MM.1S (cell line): ENCODE measurements around the gene SMOC2.

Source experiments
- DNase-seq: peaks from one replicate; pipeline ENCODE4 v3.0.0-alpha.2; 2015
- H2AFZ ChIP-seq: fragments of 300-600 bp; sonication (generic); 2 replicates; pipeline ENCODE4 v1.6.0; 2016; ENCODE audit warnings: antibody characterized with exemption, low read length
- H3F3A ChIP-seq: fragments of 300-600 bp; sonication (generic); 2 replicates; pipeline ENCODE4 v1.6.1; 2016; ENCODE audit warnings: mild to moderate bottlenecking, antibody characterized with exemption, low read length, moderate library complexity, mixed read lengths; ENCODE audit not compliant: insufficient read depth
- H3K27ac ChIP-seq: fragments of 300-600 bp; sonication (generic); 2 replicates; pipeline ENCODE4 v1.5.1; 2016; ENCODE audit warnings: mild to moderate bottlenecking, low read length
- H3K27me3 ChIP-seq: fragments of 300-600 bp; sonication (generic); replicated peaks from 2 replicates; pipeline ENCODE4 v1.6.0; 2016; ENCODE audit warnings: low read length; ENCODE audit not compliant: insufficient read depth
- H3K36me3 ChIP-seq: fragments of 300-600 bp; sonication (generic); replicated peaks from 2 replicates; pipeline ENCODE4 v1.6.1; 2016; ENCODE audit warnings: mild to moderate bottlenecking, low read length, mixed read lengths; ENCODE audit not compliant: insufficient read depth
- H3K4me1 ChIP-seq: fragments of 300-600 bp; sonication (generic); 2 replicates; pipeline ENCODE4 v1.6.1; 2016; ENCODE audit warnings: low read length, mixed read lengths
- H3K4me2 ChIP-seq: fragments of 300-600 bp; sonication (generic); 2 replicates; pipeline ENCODE4 v1.6.0; 2016; ENCODE audit warnings: low read depth, low read length
- H3K4me3 ChIP-seq: fragments of 300-600 bp; sonication (generic); 2 replicates; pipeline ENCODE4 v1.5.1; 2016; ENCODE audit warnings: low read length, mixed read lengths
- H3K79me2 ChIP-seq: fragments of 300-600 bp; sonication (generic); 2 replicates; pipeline ENCODE4 v1.6.1; 2016; ENCODE audit warnings: mixed run types, low read length, mixed read lengths
- H3K9ac ChIP-seq: fragments of 300-600 bp; sonication (generic); 2 replicates; pipeline ENCODE4 v1.6.1; 2016; ENCODE audit warnings: low read length, mixed read lengths
- H3K9me2 ChIP-seq: fragments of 300-600 bp; sonication (generic); replicated peaks from 2 replicates; pipeline ENCODE4 v1.6.1; 2016; ENCODE audit warnings: mild to moderate bottlenecking, low read length, mixed read lengths; ENCODE audit not compliant: insufficient read depth
- H3K9me3 ChIP-seq: fragments of 300-600 bp; sonication (generic); replicated peaks from 2 replicates; pipeline ENCODE4 v1.6.1; 2016; ENCODE audit warnings: mild to moderate bottlenecking, low read length, mixed read lengths; ENCODE audit not compliant: insufficient read depth
- H4K20me1 ChIP-seq: fragments of 300-600 bp; sonication (generic); 2 replicates; pipeline ENCODE4 v1.6.1; 2016; ENCODE audit warnings: mild to moderate bottlenecking, low read length, moderate library complexity, mixed read lengths; ENCODE audit not compliant: insufficient read depth
- EZH2 ChIP-seq: fragments of 300-600 bp; sonication (generic); optimal IDR thresholded peaks from 2 replicates; pipeline ENCODE3; 2017; ENCODE audit warnings: low read depth, mild to moderate bottlenecking, antibody characterized with exemption, low read length, mixed read lengths
- EZH2phosphoT487 ChIP-seq: fragments of 300-600 bp; sonication (generic); IDR thresholded peaks from 2 replicates; pipeline ENCODE4 v1.6.1; 2018; ENCODE audit warnings: antibody characterized with exemption, low read length
- TF ChIP-seq, protein P1 (sequence below): fragments of 300-600 bp; sonication (generic); IDR thresholded peaks from 2 replicates; pipeline ENCODE4 v1.5.1; 2016; ENCODE audit warnings: antibody characterized with exemption, low read length, mixed read lengths

The SMOC2 gene

DNA sequence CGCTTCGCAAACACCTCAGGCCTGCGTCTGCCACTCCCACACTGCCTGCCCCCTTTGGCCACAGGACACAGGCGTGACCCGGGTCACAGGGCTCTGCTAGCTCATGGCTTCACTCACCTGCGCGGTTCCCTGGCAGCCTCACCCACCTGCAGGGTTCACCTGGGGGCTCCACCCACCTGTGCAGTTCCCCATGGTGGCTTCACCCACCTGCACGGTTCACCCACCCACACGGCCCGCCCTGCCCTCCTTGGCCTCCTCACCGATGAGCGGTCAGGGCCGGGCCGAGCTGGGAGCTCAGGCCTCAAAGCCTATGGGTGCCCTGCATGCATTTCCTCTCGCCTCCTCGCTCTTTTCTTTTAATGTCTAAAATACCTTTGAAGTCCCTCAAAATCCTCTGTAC is 54.7 kb downstream of the SMOC2 start:
- Histone ChIP-seq H3K4me2 (no peak overlapping the region), H3K4me3 (no peak overlapping the region), H3K9ac (no peak overlapping the region), H3K27me3 (no peaks in the 10 kb centered on the region), H3K9me3 (no peaks in the 10 kb centered on the region), H3F3A (no peaks in the 10 kb centered on the region), H4K20me1 (no peaks in the 10 kb centered on the region), H3K9me2 (no peaks in the 10 kb centered on the region), H3K36me3 (no peaks in the 10 kb centered on the region), H2AFZ (no peak overlapping the region), H3K27ac (no peak overlapping the region), H3K4me1 (no peaks in the 10 kb centered on the region), H3K79me2 (no peaks in the 10 kb centered on the region)
- no peak for DNase-seq
- TF ChIP-seq, protein P1, sequence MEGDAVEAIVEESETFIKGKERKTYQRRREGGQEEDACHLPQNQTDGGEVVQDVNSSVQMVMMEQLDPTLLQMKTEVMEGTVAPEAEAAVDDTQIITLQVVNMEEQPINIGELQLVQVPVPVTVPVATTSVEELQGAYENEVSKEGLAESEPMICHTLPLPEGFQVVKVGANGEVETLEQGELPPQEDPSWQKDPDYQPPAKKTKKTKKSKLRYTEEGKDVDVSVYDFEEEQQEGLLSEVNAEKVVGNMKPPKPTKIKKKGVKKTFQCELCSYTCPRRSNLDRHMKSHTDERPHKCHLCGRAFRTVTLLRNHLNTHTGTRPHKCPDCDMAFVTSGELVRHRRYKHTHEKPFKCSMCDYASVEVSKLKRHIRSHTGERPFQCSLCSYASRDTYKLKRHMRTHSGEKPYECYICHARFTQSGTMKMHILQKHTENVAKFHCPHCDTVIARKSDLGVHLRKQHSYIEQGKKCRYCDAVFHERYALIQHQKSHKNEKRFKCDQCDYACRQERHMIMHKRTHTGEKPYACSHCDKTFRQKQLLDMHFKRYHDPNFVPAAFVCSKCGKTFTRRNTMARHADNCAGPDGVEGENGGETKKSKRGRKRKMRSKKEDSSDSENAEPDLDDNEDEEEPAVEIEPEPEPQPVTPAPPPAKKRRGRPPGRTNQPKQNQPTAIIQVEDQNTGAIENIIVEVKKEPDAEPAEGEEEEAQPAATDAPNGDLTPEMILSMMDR = no peak

DNA sequence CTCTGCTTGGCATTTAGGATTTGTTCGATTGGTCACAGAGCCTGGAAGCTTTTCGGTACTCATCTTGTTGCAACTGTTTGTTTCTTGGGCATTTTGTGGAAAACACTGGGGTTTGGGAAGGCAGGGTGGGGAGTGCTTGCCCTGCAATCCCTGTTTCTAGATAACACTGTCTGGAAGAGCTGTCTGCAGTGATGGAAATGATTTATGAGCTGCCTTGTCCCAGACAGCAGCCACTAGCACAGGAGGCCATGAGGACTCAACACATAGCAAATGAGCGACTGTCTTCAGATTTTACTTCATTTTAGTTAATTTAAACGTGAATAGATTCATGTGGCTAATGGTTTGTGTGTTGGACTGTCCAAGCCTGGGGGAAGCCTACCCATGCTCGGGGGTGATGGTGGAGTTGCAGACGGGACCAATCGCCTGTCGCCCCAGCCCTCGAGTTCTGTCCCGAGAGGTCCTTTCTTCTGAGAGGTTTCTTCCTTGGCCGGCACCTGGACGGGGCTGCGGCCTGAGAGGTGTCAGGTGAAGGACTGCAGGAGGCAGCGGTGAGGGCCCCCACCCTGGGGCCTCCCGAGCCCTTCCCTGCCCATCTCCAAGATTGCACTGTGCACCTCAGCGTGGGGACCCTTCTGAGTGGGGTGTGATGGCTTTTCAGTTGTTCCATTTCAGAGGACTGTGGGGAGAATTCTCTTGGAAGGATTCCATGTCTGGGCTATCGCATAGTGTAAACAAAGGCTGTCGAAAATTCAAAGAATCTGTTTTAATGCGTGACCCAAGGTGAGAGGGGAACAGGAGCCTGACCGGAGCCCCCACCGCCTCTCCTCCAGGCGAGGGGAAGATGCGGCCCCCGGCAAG is 55.4 kb downstream of the SMOC2 start:
- Histone ChIP-seq H3K36me3 (no peaks in the 10 kb centered on the region), H3K4me2 (no peak overlapping the region), H3K27me3 (no peaks in the 10 kb centered on the region), H2AFZ (no peak overlapping the region), H3K9ac (no peak overlapping the region), H3K27ac (no peak overlapping the region), H4K20me1 (no peaks in the 10 kb centered on the region), H3K9me3 (no peaks in the 10 kb centered on the region), H3K4me1 (no peaks in the 10 kb centered on the region), H3F3A (no peaks in the 10 kb centered on the region), H3K4me3 (no peak overlapping the region), H3K79me2 (no peaks in the 10 kb centered on the region), H3K9me2 (no peaks in the 10 kb centered on the region)
- TF ChIP-seq EZH2phosphoT487 = no peak
- TF ChIP-seq, protein P1 = no peak
- DNase-seq = no peak

DNA sequence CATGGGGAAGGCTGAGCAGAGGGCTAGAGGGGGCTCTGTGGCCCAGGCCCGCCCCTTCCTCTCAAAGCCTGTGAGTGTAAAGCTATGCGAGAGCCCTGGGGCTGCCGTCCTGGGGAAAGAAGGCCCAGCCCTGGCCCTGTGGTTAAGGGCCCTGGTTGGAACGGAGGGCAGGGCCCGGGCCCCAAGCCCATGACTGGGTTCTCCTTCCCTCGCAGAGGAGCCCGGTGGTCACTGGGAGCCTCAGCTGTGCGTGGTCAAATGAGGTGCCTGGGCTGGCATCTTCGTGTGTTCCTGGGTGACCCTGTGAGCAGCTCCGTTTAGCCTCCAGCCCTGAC is 56.0 kb downstream of the SMOC2 start:
- H3K4me2 ChIP-seq = no peak overlapping the region
- no peaks in the 10 kb centered on the region for H4K20me1 ChIP-seq
- TF ChIP-seq EZH2phosphoT487 (no peak), EZH2 (no peak)
- TF ChIP-seq, protein P1 = no peak
- H3K4me3 ChIP-seq = no peak overlapping the region
- DNase-seq = no peak
- no peaks in the 10 kb centered on the region for H3K9me3 ChIP-seq
- H2AFZ ChIP-seq = no peak overlapping the region
- H3F3A ChIP-seq = no peaks in the 10 kb centered on the region
- no peaks in the 10 kb centered on the region for H3K79me2 ChIP-seq
- H3K36me3 ChIP-seq = no peaks in the 10 kb centered on the region
- H3K27me3 ChIP-seq = no peaks in the 10 kb centered on the region
- no peak overlapping the region for H3K9ac ChIP-seq
- H3K4me1 ChIP-seq = no peaks in the 10 kb centered on the region
- H3K9me2 ChIP-seq = no peaks in the 10 kb centered on the region
- H3K27ac ChIP-seq = no peak overlapping the region
